Umbilical cord (tissue), 2 donors: ENCODE results near the gene AGFG2. TPM values are rescaled to one million over a fixed set of nuclear protein-coding genes. Genes with fewer than 3 reads are reported as not detected.
A peak's percentile ranks its signal among the peaks of the same experiment; 100 is the strongest.
"Not testable (repeated sequence)": the region's sequence is repeated elsewhere in the genome, so short reads cannot be mapped to it uniquely, and the experiment has no call there.

Experiments used
- DNase-seq: peaks from one replicate; pipeline ENCODE4 v3.0.0-alpha.2; 2015; ENCODE audit warnings: low spot score
- total RNA-seq: library from RNA; depleted of rRNA; stranded (reverse); fragments of >200 nt; gene quantifications from one replicate; pipeline ENCODE4 v1.2.3, GENCODE V29; 2014; ENCODE audit warnings: low replicate concordance; ENCODE audit not compliant: insufficient read depth

Gene AGFG2
- total RNA-seq, 1 donor from 2014 or later: 6.3 TPM

DNA sequence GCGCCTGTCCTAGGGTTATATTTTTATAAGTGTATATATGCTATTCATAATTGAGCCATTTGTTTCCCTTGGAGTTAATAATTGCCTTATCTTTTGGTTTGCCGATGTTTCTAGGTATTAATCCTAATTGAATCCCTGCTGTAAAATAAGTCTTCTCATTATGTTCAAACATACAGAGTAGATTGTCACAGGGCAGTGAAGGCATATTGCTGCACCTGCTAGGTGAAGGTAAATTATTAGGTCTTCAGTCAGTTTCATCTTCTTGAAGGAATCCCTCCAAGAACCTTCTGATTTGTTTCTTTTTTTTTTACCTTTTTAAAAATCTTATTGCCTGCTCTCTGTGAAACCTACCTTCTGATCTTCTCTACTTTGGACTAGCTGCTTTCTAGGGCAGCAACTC is 17.9 kb upstream of the AGFG2 start:
- DNase-seq: no peak

DNA sequence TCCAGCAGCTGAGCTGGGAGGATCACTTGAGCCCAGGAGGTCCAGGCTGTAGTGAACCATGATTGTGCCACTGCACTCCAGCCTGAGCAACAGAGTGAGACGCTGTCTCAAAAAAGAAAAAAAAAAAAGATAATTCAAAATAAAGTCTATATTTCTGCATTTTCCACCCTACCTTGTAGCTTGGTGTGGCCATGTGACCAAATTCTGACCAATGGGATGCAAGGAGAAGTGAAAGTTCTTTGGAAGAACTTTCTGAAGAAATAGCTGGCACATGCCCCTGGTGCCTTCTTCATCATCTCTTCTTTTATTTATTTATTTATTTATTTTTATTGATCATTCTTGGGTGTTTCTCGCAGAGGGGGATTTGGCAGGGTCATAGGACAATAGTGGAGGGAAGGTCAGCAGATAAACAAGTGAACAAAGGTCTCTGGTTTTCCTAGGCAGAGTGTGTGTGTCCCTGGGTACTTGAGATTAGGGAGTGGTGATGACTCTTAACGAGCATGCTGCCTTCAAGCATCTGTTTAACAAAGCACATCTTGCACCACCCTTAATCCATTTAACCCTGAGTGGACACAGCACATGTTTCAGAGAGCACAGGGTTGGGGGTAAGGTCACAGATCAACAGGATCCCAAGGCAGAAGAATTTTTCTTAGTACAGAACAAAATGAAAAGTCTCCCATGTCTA is 17.0 kb upstream of the AGFG2 start:
- DNase-seq: not testable (repeated sequence)

DNA sequence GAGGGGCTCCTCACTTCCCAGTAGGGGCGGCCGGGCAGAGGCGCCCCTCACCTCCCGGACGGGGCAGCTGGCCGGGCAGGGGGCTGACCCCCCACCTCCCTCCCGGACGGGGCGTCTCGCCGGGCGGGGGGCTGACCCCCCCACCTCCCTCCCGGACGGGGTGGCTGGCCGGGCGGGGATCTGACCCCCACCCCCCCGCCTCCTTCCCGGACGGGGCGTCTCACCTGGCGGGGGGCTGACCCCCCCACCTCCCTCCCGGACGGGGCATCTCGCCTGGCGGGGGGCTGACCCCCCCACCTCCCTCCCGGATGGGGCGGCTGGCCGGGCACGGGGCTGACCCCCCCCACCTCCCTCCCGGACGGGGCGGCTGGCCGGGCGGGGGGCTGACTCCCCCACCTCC is 15.8 kb upstream of the AGFG2 start:
- DNase-seq: not testable (repeated sequence)

DNA sequence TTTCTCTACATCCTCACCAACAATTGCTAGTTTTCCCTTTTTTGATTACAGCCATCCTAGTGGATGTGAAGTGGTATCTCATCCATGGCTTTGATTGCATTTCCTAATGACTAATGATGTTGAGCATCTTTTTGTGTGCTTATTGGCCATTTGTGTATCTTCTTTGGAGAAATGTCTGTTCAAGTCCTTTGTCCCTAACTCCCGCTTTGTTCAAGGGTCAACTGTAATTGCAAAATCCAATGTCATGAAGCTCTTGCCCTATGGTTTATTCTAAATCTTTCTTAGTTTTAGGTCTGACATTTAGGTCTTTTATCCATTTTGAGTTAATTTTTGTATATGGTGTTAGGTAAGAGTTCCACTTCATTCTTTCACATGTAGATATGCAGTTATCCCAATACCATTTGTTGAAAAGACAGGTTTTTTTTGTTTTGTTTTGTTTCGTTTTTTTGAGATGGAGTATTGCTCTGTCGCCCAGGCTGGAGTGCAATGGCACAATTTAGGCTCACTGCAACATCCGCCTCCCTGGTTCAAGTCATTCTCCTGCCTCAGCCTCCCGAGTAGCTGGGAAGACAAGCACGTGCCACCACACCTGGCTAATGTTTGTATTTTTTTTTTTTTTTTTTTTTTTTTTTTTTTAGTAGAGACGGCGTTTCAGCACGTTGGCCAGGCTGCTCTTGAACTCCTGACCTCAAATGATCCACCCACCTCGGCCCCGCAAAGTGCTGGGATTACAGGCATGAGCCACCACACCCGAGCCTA is 10.7 kb upstream of the AGFG2 start:
- DNase-seq: not testable (repeated sequence)

DNA sequence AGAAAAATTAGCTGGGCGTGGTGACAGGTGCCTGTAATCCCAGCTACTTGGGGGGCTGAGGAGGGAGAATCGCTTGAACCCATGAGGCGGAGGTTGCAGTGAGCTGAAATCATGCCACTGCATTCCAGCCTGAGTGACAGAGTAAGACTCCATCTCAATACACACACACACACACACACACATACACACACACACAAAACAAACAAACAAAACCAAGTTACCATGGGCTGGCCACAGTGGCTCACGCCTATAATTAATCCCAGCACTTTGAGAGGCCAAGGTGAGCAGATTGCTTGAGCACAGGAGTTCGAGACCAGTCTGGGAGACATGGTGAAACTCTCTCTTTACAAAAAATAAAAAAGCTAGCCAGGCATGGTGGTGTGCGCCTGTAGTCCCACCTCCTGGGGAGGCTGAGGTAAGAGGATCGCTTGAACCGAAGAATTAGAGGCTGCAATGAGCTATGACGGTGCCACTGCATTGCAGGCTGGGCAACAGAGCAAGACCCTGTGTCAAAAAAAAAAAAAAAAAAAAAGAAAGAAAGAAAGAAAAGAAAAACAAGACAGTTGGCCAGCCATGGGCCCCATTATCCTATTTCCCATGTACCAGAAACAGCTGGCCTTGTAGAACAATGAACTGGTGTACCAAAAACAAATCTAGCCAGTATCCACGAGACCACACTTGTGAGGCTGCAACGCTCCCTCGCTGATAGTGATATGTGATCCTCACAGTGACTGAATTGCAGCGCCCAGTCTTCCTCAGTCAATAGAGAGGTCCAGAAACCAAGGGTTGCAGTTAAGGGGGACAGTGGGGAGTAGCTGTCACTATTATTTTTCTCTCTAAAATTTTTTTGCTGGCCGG is 6.6 kb upstream of the AGFG2 start:
- no peak for DNase-seq

DNA sequence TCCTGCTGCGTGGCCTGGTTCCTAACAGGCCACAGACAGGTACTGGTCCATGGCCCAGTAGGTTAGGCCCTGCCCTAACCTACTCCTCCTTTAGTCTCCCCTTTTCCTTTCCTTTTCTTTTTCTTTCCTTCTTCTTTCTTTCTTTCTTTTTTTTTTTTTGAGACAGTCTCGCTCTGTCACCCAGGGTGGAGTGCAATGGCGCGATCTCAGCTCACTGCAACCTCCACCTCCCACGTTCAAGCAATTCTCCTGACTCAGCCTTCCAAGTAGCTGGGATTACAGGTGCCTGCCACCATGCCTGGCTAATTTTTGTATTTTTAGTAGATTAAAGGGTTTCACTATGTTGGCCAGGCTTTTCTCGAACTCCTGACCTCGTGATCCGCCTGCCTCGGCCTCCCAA is 3.0 kb upstream of the AGFG2 start:
- not testable (repeated sequence) for DNase-seq

DNA sequence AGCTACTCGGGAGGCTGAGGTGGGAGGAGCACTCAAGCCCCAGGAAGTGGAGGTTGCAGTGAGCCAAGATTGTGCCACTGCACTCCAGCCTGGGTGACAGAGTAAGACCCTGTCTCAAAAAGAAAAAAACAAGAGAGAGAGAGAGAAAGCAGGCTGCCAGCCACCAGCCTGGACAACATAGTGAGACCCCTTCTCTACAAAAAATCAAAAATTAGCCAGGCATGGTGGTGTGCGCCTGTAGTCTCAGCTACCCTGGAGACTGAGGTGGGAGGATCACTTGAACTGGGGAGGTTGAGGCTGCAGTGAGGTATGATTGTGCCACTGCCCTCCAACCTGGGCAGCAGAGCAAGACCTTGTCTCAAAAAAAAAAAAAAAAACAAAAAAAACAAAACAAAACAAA is 2.3 kb upstream of the AGFG2 start:
- not testable (repeated sequence) for DNase-seq

DNA sequence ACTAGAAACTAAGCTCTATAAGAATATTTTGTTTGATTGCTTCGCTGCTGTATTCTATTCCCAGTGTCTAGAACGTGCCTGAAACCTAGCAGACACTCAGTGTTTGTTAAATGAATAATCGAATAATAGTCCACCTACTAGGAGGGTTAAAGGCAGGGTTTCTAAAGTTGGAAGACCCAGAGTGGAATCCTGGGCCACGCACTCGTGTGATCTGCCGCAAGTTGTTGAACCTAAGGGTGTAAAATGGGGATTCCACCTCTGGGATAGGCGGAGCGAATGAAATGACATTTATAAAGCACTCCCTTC is 702 bp upstream of the AGFG2 start:
- DNase-seq: no peak

DNA sequence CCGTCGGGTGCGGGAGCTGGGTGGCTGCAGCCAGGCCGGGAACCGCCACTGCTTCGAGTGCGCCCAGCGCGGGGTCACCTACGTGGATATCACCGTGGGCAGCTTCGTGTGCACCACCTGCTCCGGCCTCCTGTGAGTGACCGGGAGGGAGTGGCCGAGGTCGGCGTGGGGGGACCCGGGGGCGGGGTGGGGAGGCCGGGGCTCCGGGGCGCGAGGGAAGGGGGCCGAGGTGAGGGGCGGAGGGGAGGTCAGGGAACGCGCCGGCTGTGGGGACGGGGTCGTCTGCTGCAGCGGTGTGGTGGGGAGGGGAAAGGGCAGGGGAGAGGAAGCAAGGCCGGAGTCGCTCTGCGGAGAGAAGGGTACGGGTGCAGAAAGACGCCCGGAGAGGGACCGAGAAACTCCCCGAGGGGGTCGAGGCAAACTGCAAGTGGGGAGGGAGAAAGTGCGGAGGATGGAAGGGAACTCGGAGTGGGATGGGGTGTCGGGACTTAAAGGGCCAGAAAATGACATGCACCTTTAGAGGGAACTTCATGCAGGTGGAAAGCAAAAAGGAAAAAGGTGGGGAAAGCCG is 518 bp downstream of the AGFG2 start:
- DNase-seq: no peak

DNA sequence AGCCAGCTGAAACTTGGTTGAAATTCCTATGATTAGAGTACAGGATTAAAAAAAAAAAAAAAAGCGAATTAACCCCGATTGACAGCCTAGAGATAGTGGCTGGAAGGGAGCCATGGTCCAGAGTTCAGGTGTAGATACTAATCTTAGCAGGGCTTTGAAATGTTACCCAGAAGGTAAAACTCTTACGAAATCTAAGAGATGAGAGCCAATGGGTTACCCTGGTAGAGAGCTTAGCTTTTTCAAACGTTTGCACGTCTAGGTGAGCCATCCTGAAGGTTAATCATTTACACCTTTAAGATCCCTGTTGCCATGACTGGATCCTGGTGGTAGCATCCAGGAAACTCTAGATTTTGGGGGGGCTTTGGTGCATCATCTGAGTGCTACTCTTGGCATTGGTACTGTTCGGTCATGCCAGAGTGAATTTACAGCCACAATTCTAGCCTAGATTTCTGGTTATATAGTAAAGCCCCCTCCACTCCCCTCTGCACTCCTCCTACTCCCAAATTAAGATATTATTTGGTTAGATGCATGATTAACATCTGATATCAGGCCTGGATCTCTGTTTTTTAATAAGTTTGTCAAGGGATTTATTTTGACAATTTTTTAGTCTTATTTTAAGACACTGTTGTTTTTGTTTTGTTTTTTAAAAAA is 1.2 kb downstream of the AGFG2 start:
- DNase-seq: no peak

DNA sequence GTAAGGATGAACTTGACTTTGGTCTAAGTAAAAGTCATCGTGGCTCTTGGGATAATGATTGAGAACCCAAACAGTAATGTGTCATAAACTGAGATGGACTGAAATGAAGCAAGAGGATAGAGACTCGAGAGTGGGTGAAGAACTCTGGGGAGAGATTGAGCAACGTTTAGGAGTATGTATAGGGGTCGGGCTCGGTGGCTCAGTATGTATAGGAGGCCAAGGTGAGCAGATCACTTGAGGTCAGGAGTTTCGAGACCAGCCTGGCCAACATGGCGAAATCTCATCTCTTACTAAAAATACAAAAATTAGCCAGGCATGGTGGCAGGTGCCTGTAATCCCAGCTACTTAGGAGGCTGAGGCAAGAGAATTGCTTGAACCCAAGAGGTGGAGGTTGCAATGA is 2.3 kb downstream of the AGFG2 start:
- DNase-seq: not testable (repeated sequence)

DNA sequence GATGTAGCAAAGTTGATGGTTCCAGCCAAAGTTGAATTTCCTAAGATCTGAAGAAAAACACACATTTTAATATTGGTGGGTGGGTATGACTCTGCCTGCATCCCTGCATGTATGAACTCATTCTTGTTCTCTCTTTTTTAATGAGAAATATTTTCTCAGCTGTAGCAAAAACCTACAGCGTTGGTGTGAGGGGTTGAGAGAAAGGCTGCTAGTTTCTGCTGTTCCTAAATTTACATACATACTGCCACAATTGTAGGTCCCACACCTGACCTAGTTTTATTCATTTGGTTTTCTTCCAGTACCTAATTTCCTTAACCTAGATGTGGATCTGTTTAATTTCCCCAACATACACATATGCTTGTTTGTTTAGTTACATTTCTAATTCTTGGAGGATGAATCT is 4.6 kb downstream of the AGFG2 start:
- no peak for DNase-seq

DNA sequence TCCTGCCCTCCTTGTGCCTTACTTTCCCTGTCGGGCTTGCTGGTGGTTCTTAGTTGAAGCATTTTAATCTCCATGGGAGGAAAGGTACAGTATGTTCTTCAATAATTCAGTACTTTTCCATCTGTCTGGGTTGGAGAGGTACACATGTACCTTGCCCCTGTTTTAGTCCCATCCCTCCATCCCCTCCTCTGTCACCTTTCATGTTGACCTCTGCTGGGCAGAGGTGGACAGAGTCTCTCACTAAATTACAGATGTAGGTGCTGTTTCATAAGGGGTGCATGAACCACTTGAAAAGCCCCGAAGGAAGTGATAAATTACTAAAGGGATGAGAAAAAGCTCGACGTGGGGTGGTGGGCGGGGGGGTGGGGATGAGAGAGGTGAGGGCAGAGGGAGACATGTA is 5.4 kb downstream of the AGFG2 start:
- DNase-seq: no peak

DNA sequence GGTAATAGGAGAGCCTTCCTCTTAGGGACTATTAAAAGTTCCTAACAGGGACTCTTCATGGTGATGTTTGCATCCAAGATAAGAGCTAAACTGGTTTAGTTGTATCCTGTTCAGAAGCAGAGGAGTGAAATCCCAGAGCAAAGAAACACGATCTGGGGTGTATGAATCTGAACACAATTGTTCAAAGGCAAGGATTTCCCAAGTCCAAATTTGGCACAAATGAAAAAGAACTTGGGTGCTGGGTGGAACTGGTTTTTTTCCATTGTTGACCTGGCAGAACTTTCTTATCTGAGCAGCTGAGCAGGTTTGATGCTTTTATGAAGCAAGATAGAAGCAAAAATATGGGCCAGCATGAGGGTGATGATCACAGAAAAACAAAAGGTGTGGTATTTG is 6.0 kb downstream of the AGFG2 start:
- peak; percentile 42 for DNase-seq

DNA sequence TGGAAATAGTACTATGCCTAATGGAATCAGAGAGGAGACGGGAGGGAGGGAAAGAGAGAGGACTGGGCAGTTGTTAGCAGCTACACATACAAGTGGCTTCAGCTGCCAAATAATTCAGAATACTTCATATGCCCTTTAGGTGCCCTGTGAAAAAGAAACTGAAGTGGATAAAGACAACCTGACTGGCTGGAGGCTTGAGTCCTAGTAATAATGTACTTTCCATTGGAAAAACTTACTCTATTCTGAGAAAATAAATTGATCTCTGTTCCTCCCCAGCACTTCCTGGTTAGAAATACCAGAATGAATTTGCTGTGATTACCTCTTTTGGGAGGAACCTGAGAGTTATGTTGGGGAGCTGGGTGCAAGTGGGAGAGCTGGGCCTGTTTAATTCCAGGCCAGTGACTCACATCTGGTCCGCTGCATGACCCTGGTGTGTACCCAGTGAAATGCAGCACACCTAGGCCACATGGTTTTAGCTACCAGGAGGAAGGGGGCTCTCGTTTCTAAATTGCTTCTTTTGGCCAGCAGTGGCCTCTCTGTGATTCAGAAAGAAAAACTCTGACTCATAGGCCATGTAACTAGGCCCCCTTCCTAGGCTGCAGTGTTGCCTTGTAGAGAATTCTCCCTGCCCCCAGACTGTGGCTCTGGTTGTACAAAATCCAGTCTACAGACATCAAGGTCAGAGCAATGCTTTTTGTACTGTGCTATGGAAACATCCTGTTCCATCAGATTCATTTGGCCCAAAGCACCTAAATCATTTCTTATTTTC is 6.5 kb downstream of the AGFG2 start:
- peak; percentile 91 for DNase-seq

DNA sequence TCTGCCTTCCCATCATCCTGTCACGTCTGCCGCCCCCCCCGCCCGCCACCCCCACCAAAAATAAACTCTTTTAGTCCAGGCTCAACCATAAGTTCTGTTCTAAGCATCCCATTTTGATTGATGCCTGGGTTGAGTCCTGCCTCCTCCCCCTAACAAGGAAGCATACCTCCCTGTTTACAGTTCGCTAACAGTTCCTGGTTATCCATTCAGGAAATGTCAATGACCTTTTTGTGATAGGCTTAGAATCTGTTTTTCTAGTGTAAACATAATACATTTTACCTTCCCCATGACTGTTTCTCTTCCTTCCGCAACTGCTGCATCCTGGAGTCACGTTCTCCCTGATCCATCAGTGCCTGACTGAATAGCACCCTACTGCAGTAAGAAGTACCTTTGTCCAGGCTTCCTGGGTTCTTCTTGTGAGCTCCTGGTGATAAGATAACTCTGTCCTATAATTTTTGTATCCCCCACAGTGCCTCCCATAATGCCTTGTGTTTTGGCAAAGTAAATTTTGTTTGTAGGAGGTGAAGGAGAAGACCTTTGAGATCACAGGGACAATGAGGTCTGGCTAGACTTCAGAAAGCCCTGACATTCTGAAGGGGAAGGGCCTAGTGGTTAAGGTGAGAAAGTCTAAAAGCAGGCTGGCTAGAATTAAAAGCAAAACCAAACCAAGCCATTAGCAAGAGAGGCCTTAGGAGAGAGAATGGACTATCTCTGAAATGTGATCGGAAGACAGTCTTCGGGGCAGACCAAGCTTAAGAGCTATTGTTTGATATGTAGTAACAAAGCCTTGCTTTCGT is 7.3 kb downstream of the AGFG2 start:
- DNase-seq: no peak

DNA sequence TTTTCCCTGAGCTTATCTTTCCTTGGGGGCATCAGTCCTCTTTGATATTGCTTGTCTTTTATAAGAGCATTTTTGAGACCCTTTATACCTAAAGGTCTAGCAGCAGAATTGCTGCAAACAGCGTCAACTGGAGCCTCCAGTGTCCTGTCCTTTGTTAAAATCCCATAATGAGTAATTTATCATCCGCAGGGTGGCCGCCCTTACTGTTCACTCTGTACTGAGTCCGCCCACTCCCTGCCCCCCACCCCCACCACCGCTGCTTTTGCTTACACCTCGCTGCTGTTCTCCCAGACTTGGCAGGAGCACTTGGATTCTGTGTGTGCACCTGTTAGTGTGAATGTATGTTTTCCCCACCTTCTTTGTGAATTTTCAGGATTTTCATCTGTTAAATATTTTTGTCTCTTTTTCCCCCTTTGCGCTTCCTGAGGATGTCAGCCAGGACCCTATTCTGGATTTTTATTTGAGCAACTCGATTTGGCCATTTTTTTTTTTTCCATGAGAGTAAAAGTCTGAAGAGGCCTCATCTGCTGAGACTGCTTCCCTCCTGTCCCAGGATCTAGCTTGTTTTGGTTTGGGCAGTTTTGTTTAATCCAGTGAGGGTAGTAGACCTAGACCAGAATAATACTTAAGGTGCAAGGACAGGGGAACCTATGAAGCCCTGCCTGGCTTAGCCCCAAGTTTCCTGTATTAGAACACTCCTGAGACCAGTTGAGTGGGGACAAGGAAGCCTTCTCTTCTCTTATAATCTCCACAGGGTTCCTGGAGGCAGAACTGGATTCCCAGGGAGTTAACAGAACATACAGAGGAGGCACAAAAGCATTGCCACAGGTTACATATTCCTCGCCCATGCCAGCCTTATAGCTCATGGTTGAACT is 8.2 kb downstream of the AGFG2 start:
- DNase-seq: no peak

DNA sequence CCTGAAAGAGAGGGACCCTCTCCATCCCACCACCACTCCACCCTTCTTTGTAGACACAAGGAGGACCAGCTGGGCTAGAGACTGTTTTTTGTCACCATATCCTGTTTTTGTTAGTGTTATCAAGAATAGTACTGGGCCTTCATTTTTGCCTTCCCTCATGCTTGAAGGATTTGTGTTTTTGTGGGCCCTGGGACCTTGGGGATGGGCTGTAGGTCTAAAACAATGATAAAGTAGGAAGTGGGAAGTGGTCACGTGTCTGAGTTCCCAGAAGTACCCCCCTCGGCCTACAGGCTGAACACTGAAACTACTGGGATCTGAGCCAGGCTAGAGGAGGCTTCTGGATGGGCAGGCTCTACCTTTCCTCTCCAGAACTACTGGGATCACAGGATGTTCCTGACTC is 8.9 kb downstream of the AGFG2 start:
- DNase-seq: no peak

DNA sequence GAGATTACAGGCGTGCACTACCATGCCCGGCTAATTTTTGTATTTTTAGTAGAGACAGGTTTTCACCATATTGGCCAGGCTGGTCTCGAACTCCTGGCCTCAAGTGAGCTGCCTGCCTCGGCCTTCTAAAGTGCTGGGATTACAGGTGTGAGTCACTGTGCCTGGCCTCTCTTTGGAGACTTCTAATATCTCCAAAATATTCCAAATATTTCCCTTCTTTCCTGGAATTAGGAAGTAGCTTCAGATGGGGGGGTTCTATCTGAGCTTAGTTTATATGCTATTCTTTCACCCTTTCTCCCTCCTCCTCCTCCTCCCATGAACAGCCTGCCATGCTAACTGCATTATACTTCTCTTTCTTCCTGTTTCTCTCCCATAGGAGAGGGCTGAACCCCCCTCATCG is 9.4 kb downstream of the AGFG2 start:
- not testable (repeated sequence) for DNase-seq
